HL-60 (cell line): ENCODE results near the gene KRTAP5-9.

ENCODE experiments used
- CTCF ChIP-seq: IDR thresholded peaks from one replicate; pipeline ENCODE4 v1.5.1; 2011; ENCODE audit warnings: low read length, control low read depth, inconsistent platforms; ENCODE audit not compliant: insufficient read depth
- GABPA ChIP-seq: IDR thresholded peaks from 2 replicates; pipeline ENCODE4 v1.6.1; 2012; ENCODE audit warnings: low read depth

GRCh38 chr11:71505001-71505400 lies 43.2 kb upstream of the KRTAP5-9 start:
- TF ChIP-seq CTCF (no peak), GABPA (no peak)
